Activated CD4-positive, alpha-beta T cell treated with anti-CD3 and anti-CD28 coated beads for 36 hours (primary cell): Measurements from ENCODE around the gene SLC12A2. TPM values are rescaled to one million over a fixed set of nuclear protein-coding genes. Genes with fewer than 3 reads are reported as not detected.

ENCODE experiments used
- ATAC-seq: fragments of 200-7000 bp; cut with Tn5 transposase; one replicate; pipeline ENCODE4 v1.10.0; 2021; ENCODE audit warnings: mild to moderate bottlenecking, moderate library complexity
- CTCF ChIA-PET: fragments of 350-600 bp; sonication (Branson Sonifier 250); formaldehyde crosslinking; loops from one replicate; lab custom pipeline; 2021; ENCODE audit warnings: antibody characterized with exemption; lab: Charles Lee
- POLR2A ChIA-PET: fragments of 350-600 bp; sonication (Branson Sonifier 250); formaldehyde crosslinking; loops from one replicate; lab custom pipeline; 2021; ENCODE audit warnings: antibody characterized with exemption, inconsistent platforms; lab: Charles Lee
- DNase-seq: peaks from one replicate; pipeline ENCODE4 v3.0.0-alpha.2; 2020
- H3K27ac Mint-ChIP-seq: one replicate; pipeline ENCODE4 v1.8.0; 2021; ENCODE audit warnings: mixed read lengths
- H3K27me3 Mint-ChIP-seq: one replicate; pipeline ENCODE4 v1.8.0; 2021; ENCODE audit warnings: mixed read lengths
- H3K36me3 Mint-ChIP-seq: one replicate; pipeline ENCODE4 v1.8.0; 2021; ENCODE audit warnings: low read depth, mixed read lengths
- H3K4me1 Mint-ChIP-seq: one replicate; pipeline ENCODE4 v1.8.0; 2021; ENCODE audit warnings: mixed read lengths
- H3K4me3 Mint-ChIP-seq: one replicate; pipeline ENCODE4 v1.8.0; 2021; ENCODE audit warnings: mild to moderate bottlenecking, moderate library complexity, mixed read lengths
- H3K9me3 Mint-ChIP-seq: one replicate; pipeline ENCODE4 v1.8.0; 2021; ENCODE audit warnings: low read depth, mixed read lengths
- intact Hi-C, 2 experiments: fragments of 100-400 bp; cut with DNase I in 1 of 2; cut with micrococcal nuclease in 1 of 2; formaldehyde crosslinking; loops; one replicate each; pipeline versions ENCODE4 v1.14.2 to v1.15.1; 2022 to 2024; cut with DNase I, micrococcal nuclease
- total RNA-seq, 2 experiments: library from RNA; stranded (reverse); gene quantifications; one replicate each; pipeline ENCODE4 v1.2.3, GENCODE V29; 2021

SLC12A2 gene
- total RNA-seq, 2 experiments from 2014 or later, result 8.0 to 13.1 TPM

GRCh38 chr5:128097781-128098180 is 14.2 kb downstream of the SLC12A2 start:
- POLR2A ChIA-PET, result no interaction called here
- H3K4me3 Mint-ChIP-seq, result no peak overlapping the region
- intact Hi-C loops, result no loop called here
- H3K9me3 Mint-ChIP-seq, result peaks cover 19% of the 10 kb centered on the region
- no peak for DNase-seq
- CTCF ChIA-PET, result interaction anchor here (0.6 to 0.8 kb wide), 2 partner anchors 12 to 1380 kb away, joined by 6 to 7 read pairs; no protein-coding TSS in a partner anchor
- H3K36me3 Mint-ChIP-seq, result peaks cover 26% of the 10 kb centered on the region
- H3K27me3 Mint-ChIP-seq, result no peaks in the 10 kb centered on the region
- no peak for ATAC-seq
- H3K4me1 Mint-ChIP-seq, result peaks cover 10% of the 10 kb centered on the region
- no peak overlapping the region for H3K27ac Mint-ChIP-seq

GRCh38 chr5:128099944-128100343 is 16.4 kb downstream of the SLC12A2 start:
- H3K4me1 Mint-ChIP-seq, result no peaks in the 10 kb centered on the region
- peaks cover 17% of the 10 kb centered on the region for H3K9me3 Mint-ChIP-seq
- ChIA-PET POLR2A (no interaction called here), CTCF (interaction anchor here (1.7 kb wide), 1 partner anchor 24 kb away, joined by 3 read pairs; no protein-coding TSS in a partner anchor)
- no peak overlapping the region for H3K4me3 Mint-ChIP-seq
- intact Hi-C loops, result no loop called here
- DNase-seq (no peak), ATAC-seq (no peak)
- no peak overlapping the region for H3K27ac Mint-ChIP-seq
- no peaks in the 10 kb centered on the region for H3K27me3 Mint-ChIP-seq
- peaks cover 22% of the 10 kb centered on the region for H3K36me3 Mint-ChIP-seq

DNA sequence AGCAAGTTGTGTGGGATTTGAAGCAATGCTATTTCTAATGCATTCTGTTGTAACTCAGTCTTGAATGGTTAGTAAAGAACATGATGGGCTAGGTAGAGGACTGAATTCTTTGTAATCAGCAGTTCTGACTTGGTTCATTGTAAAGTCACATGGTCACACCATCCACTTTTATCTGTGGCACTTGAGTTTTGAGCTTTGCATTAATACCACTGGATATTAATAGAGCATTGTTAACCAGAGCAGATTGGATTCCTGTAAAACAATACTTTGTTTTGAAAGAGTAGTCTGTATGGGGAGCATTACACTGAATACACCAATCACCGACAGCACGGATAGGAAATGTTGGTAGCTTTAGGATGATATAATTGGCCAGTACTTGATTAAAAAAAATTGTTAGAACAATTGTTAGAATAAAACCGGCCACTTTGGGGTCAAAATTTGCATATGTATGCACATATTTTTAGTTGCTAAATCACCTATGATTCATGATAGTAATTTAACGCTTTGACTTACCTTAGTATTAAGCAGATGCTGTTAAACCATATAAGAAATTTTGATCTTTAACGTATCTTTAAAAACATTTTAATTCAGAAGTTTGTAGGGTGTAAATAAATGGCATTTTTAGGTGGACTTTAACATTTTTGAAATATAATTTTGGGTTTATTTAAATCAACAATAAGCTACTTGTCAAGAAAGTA is 17.4 kb downstream of the SLC12A2 start:
- ChIA-PET CTCF (interaction anchor here (1.7 kb wide), 1 partner anchor 23 kb away, joined by 3 read pairs; no protein-coding TSS in a partner anchor), POLR2A (no interaction called here)
- no peak for DNase-seq

GRCh38 chr5:128101676-128102075 is 18.1 kb downstream of the SLC12A2 start:
- H3K9me3 Mint-ChIP-seq, result peaks cover 13% of the 10 kb centered on the region
- ChIA-PET POLR2A (no interaction called here), CTCF (no interaction called here)
- H3K27me3 Mint-ChIP-seq, result no peaks in the 10 kb centered on the region
- peaks cover 19% of the 10 kb centered on the region for H3K36me3 Mint-ChIP-seq
- intact Hi-C loops, result no loop called here
- DNase-seq (no peak), ATAC-seq (no peak)
- H3K27ac Mint-ChIP-seq, result no peak overlapping the region
- H3K4me3 Mint-ChIP-seq, result no peak overlapping the region
- H3K4me1 Mint-ChIP-seq, result no peaks in the 10 kb centered on the region

More for the DNA sequence above, 17.4 kb downstream of the SLC12A2 start:
- intact Hi-C loops, result no loop called here
- no peaks in the 10 kb centered on the region for H3K4me1 Mint-ChIP-seq
- ATAC-seq, result no peak
- no peak overlapping the region for H3K27ac Mint-ChIP-seq
- peaks cover 21% of the 10 kb centered on the region for H3K36me3 Mint-ChIP-seq
- no peak overlapping the region for H3K4me3 Mint-ChIP-seq
- peaks cover 15% of the 10 kb centered on the region for H3K9me3 Mint-ChIP-seq
- no peaks in the 10 kb centered on the region for H3K27me3 Mint-ChIP-seq

DNA sequence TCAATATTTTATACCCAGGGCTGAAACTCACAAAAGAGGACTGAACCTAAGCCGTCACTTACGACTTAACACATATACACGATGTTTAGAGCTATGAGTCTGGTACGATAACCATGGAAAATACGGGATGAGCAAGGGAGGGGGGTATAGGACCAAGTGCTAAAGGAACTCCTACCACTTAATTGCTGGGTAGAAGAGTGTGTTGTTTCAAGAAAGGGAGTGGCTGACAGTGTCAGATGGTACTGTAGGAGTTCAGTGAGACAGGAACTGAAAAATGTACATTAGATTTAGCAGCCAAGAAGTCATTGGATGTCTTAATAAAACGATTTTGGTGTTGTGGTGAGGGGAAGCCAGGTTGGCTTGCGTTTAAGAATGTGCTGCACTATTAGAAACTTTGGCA is 21.6 kb downstream of the SLC12A2 start:
- CTCF ChIA-PET, result interaction anchor here (1.3 kb wide), 1 partner anchor 17 kb away, joined by 3 read pairs; no protein-coding TSS in a partner anchor
- H3K27me3 Mint-ChIP-seq, result no peaks in the 10 kb centered on the region
- intact Hi-C loops, result no loop called here
- H3K27ac Mint-ChIP-seq, result no peak overlapping the region
- no peaks in the 10 kb centered on the region for H3K4me1 Mint-ChIP-seq
- no peak for DNase-seq
- POLR2A ChIA-PET, result interaction anchor here (0.6 kb wide), 1 partner anchor 19 kb away, joined by 3 read pairs; no protein-coding TSS in a partner anchor
- H3K4me3 Mint-ChIP-seq, result no peak overlapping the region
- no peak for ATAC-seq
- no peaks in the 10 kb centered on the region for H3K9me3 Mint-ChIP-seq
- peaks cover 21% of the 10 kb centered on the region for H3K36me3 Mint-ChIP-seq

- no peak for DNase-seq
- Mint-ChIP-seq H3K36me3 (peaks cover 32% of the 10 kb centered on the region), H3K27ac (no peak overlapping the region), H3K4me1 (peaks cover 8% of the 10 kb centered on the region), H3K27me3 (no peaks in the 10 kb centered on the region), H3K9me3 (no peaks in the 10 kb centered on the region), H3K4me3 (no peak overlapping the region)
- ChIA-PET CTCF (no interaction called here), POLR2A (no interaction called here)
- no peak for ATAC-seq
- intact Hi-C loops, result no loop called here
Observed at GRCh38 chr5:128109138-128109537, 25.6 kb downstream of the SLC12A2 start.

- CTCF ChIA-PET, result no interaction called here
- DNase-seq (no peak), ATAC-seq (no peak)
- Mint-ChIP-seq H3K4me1 (peaks cover 8% of the 10 kb centered on the region), H3K36me3 (peaks cover 36% of the 10 kb centered on the region), H3K9me3 (no peaks in the 10 kb centered on the region), H3K27ac (no peak overlapping the region), H3K4me3 (no peak overlapping the region), H3K27me3 (no peaks in the 10 kb centered on the region)
- intact Hi-C loops, result no loop called here
- POLR2A ChIA-PET, result no interaction called here
Observed at GRCh38 chr5:128109766-128110165, 26.2 kb downstream of the SLC12A2 start.

DNA sequence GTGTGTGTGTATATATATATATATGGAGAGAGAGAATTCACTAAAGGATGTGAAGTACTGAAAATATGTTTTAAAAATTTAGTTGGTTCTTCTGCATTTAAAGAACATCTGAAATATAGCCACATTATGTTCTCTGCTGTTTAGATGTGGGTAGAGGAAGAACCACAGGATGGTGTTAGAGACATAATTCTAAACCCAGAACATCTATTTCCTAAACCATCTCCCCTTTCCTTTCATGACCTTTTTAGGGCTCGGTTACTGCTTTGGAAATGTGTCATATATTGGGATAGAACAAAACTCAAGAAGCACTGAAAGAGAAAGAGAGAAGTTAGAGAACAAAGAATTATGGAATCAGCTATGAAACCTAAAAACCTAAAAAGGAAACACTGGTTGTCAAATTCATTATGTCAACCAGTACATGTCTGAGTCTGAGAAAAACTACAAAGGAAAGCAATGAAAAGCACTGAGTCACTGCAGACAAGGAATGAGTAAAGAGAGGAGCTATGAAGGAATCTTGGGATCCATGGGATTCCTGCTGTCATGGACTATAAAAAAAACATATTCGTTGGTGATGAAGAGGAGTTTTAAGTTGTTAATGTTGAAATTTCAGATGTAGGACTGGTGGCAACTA is 28.4 kb downstream of the SLC12A2 start:
- no peak for ATAC-seq
- H3K4me3 Mint-ChIP-seq, result no peak overlapping the region
- ChIA-PET CTCF (no interaction called here), POLR2A (no interaction called here)
- DNase-seq, result no peak
- intact Hi-C loops, result no loop called here
- H3K9me3 Mint-ChIP-seq, result no peaks in the 10 kb centered on the region
- no peaks in the 10 kb centered on the region for H3K27me3 Mint-ChIP-seq
- H3K36me3 Mint-ChIP-seq, result peaks cover 50% of the 10 kb centered on the region
- H3K27ac Mint-ChIP-seq, result no peak overlapping the region
- peaks cover 8% of the 10 kb centered on the region for H3K4me1 Mint-ChIP-seq

- H3K36me3 Mint-ChIP-seq, result peaks cover 50% of the 10 kb centered on the region
- no peaks in the 10 kb centered on the region for H3K27me3 Mint-ChIP-seq
- intact Hi-C loops, result no loop called here
- ATAC-seq (no peak), DNase-seq (no peak)
- peaks cover 6% of the 10 kb centered on the region for H3K4me1 Mint-ChIP-seq
- H3K9me3 Mint-ChIP-seq, result peaks cover 12% of the 10 kb centered on the region
- H3K27ac Mint-ChIP-seq, result no peak overlapping the region
- ChIA-PET POLR2A (no interaction called here), CTCF (no interaction called here)
- no peak overlapping the region for H3K4me3 Mint-ChIP-seq
Observed at GRCh38 chr5:128116445-128116844, 32.9 kb downstream of the SLC12A2 start.

- DNase-seq (no peak), ATAC-seq (no peak)
- ChIA-PET POLR2A (no interaction called here), CTCF (interaction anchor here (0.6 kb wide), 1 partner anchor 19 kb away, joined by 3 read pairs; no protein-coding TSS in a partner anchor)
- intact Hi-C loops, result no loop called here
- Mint-ChIP-seq H3K27ac (no peak overlapping the region), H3K27me3 (no peaks in the 10 kb centered on the region), H3K9me3 (peaks cover 12% of the 10 kb centered on the region), H3K4me1 (no peaks in the 10 kb centered on the region), H3K36me3 (peaks cover 44% of the 10 kb centered on the region), H3K4me3 (no peak overlapping the region)
Observed at GRCh38 chr5:128118214-128118613, 34.6 kb downstream of the SLC12A2 start.

GRCh38 chr5:128121651-128122050 is 38.1 kb downstream of the SLC12A2 start:
- no peak for ATAC-seq
- peaks cover 20% of the 10 kb centered on the region for H3K36me3 Mint-ChIP-seq

DNA sequence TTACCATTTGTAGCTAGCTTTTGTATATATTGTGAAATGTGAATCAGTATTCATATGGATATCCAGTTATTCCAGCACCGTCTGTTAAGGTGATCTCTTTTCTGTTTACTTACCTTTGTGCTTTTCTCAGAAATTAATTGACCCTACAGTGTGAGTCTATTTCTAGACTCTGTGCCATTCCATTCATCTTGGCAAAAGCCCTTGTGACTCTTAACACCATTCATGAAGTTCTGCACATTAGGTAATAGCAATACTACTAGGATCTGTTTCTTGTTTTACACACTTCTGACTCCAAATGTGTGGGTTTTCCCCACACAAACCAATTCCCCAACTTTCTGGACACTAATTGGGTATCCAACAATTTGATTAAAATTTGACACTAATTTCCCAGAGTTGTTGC is 40.4 kb downstream of the SLC12A2 start:
- ChIA-PET POLR2A (interaction anchor here (0.7 kb wide), 1 partner anchor 19 kb away, joined by 3 read pairs; no protein-coding TSS in a partner anchor), CTCF (interaction anchor here (1.5 kb wide), 1 partner anchor 24 kb away, joined by 3 read pairs; no protein-coding TSS in a partner anchor)
- ATAC-seq (no peak), DNase-seq (no peak)
- intact Hi-C loops, result no loop called here
- Mint-ChIP-seq H3K36me3 (peaks cover 2% of the 10 kb centered on the region), H3K9me3 (peaks cover 4% of the 10 kb centered on the region), H3K4me1 (no peaks in the 10 kb centered on the region), H3K27me3 (no peaks in the 10 kb centered on the region), H3K27ac (no peak overlapping the region), H3K4me3 (no peak overlapping the region)

More at GRCh38 chr5:128121651-128122050, 38.1 kb downstream of the SLC12A2 start:
- Mint-ChIP-seq H3K9me3 (peaks cover 12% of the 10 kb centered on the region), H3K27ac (no peak overlapping the region), H3K27me3 (no peaks in the 10 kb centered on the region), H3K4me1 (no peaks in the 10 kb centered on the region), H3K4me3 (no peak overlapping the region)
- no peak for DNase-seq
- ChIA-PET POLR2A (no interaction called here), CTCF (no interaction called here)
- intact Hi-C loops, result no loop called here
